GM18502 (cell line): Measurements from ENCODE around the gene SMIM45.

Experiments used
- ATAC-seq: cut with Tn5 transposase; IDR thresholded peaks from one replicate; pipeline ENCODE4 v1.9.1; 2021; ENCODE audit warnings: mild to moderate bottlenecking; ENCODE audit not compliant: unreplicated experiment, poor library complexity

The SMIM45 gene

GRCh38 chr22:41995211-41995610 is 43.3 kb downstream of the SMIM45 start:
- no peak for ATAC-seq

DNA sequence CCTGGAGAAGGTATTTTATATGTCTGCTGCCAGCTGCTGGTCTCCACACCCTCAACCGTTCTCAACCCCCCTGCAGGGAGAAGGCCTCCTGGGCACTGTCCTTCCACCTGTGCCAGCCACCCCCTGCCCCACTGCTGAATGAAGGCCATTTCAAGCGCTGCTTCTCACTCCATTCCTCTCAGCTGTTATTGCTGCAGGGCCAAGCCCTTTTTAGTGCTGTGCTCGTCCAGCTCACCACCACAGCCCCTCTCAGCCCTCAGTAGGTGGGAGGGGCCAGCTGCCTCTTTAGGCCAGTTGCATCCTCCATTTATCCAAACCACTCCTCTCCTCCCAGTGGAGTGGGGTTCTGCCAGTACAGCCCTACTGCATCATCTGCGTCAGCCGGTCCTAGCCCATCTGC is 44.9 kb downstream of the SMIM45 start:
- ATAC-seq = no peak

DNA sequence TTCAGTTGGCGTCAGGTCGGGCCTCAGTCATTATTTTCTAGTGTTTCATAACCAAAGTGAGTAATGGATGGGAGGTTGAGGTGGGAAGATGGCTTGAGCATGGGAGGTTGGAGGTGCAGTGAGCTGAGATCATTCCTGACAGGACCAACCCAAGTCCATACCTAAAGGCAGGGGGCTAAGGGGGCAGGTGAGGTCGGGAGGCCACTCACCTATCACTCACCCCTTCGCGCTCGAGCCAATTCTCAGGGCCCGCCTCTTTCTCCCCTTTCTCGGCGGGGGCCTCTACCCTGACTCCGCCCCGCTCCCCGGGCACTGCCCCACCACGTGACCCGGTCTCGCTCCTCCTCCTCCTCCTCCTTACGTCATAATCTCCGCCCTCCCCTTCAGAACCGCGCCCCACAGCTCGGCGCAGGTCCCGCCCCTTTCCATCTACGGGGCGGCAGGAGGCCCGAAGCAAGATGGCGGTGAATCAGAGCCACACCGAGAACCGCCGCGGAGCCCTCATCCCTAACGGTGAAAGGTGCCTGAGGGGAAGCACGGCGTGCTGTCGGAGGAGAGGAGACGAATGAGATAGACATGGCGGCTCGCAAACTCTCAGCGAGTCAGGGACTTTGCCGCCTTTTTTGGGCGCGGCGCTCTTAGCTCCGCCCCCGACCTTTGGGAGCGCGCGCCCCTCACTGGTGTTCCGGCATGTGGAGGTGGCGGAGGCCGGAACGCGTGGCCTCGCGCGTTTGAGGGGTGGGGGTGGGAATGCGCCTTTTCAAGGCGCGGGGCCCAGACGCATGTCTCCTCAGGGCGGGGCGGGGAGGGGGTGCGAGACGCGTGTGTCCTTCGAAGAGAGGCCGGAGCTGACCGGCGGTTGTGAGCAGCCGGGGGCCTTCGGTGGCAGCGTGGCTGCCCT is 46.7 kb downstream of the SMIM45 start, which contains the start of gene WBP2NL:
Gene WBP2NL, plus strand, starts transcription at position 428 of the 901 bp plus-strand sequence. Its CDS starts 31 bp downstream, at position 459.
- ATAC-seq = no peak

GRCh38 chr22:42000466-42000865 is 48.5 kb downstream of the SMIM45 start:
- ATAC-seq = no peak

- no peak for ATAC-seq
Observed at GRCh38 chr22:42001121-42001520, 49.2 kb downstream of the SMIM45 start.

DNA sequence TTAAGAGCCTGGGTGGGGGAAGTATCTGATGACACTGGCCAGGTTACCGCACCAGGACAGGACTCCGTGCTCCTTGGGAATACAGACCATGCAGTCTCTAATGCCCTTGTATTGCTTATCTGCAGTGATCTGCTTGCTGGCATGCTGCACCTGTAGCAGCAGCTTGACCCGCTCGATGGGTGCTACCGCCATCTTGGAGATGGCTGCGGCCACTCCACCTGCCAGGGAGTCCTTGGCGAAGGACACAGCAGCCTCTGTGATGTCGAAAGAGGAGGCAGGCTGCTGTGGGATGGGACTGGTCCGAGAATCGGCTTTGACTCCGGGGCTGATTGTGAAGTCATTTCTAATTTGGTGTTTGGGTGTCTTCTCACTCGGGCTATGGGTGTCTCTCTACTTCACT is 49.8 kb downstream of the SMIM45 start:
- ATAC-seq = no peak

GRCh38 chr22:42007922-42008321 is 56.0 kb downstream of the SMIM45 start:
- ATAC-seq = no peak
